Endothelial cell of umbilical vein (primary cell): ENCODE results near the gene KLK13. TPM values are rescaled to one million over a fixed set of nuclear protein-coding genes. Genes with fewer than 3 reads are reported as not detected.

Experiments used
- BruUV-seq: library from RNA; stranded (reverse); fragments of 400-500 nt; replicated peaks from 2 replicates; lab custom pipeline; 2021; lab: Mats Ljungman, UMichigan
- CTCF ChIA-PET: fragments of 300-600, 350-600 bp; sonication (Branson Sonifier 250); formaldehyde crosslinking; loops from one replicate; lab custom pipeline; 2021; ENCODE audit warnings: antibody characterized with exemption, inconsistent platforms; lab: Charles Lee
- POLR2A ChIA-PET: fragments of 300-600, 350-600 bp; sonication (Branson Sonifier 250); formaldehyde crosslinking; loops from one replicate; lab custom pipeline; 2021; ENCODE audit warnings: antibody characterized with exemption, inconsistent platforms; lab: Charles Lee
- DNase-seq: peaks from one replicate; pipeline ENCODE4 v3.0.0-alpha.2; 2011; ENCODE audit warnings: low read depth, low spot score
- FAIRE-seq: peaks from 2 replicates; lab custom pipeline; 2011; peaks lifted over from hg19 to GRCh38; lab: Jason Lieb, UNC
- H2AFZ ChIP-seq: 2 replicates; pipeline ENCODE4 v1.6.0; 2012; ENCODE audit warnings: low read depth, low read length, control low read depth, inconsistent platforms
- H3K27ac ChIP-seq: 2 replicates; pipeline ENCODE4 v1.5.1; 2011; ENCODE audit warnings: low read depth, mild to moderate bottlenecking, control low read depth, low read length, moderate library complexity; ENCODE audit not compliant: insufficient read depth
- H3K27me3 ChIP-seq, 2 experiments: 2 replicates each; pipeline versions ENCODE4 v1.6.0 to v1.6.1; 2011; ENCODE audit warnings: low read length in 2 of 2, mixed read lengths in 1 of 2; ENCODE audit not compliant: control insufficient read depth in 2 of 2, insufficient read depth in 2 of 2
- H3K36me3 ChIP-seq, 2 experiments: 2 replicates in 1 of 2; 3 replicates in 1 of 2; pipeline ENCODE4 v1.5.1; 2011; ENCODE audit warnings: low read length in 2 of 2, mild to moderate bottlenecking in 1 of 2, moderate library complexity in 1 of 2; ENCODE audit not compliant: control insufficient read depth in 2 of 2, insufficient read depth in 2 of 2; ENCODE audit errors: extremely low read depth in 1 of 2
- H3K4me1 ChIP-seq: 3 replicates; pipeline ENCODE4 v1.5.1; 2011; ENCODE audit warnings: mild to moderate bottlenecking, low read length; ENCODE audit not compliant: control insufficient read depth, insufficient read depth; ENCODE audit errors: extremely low read depth
- H3K4me2 ChIP-seq: 2 replicates; pipeline ENCODE4 v1.6.1; 2011; ENCODE audit warnings: low read length, control low read depth, mixed read lengths; ENCODE audit not compliant: insufficient read depth
- H3K4me3 ChIP-seq, 3 experiments: fragments of 200-600 bp in 1 of 3; sonication (generic), shearing (Covaris generic) in 1 of 3; replicated peaks in 1 of 3; 2 replicates each; pipeline ENCODE4 v1.5.1; 2011 to 2016; ENCODE audit warnings: control low read depth in 3 of 3, low read length in 3 of 3, mild to moderate bottlenecking in 2 of 3, inconsistent platforms in 1 of 3, low read depth in 1 of 3, moderate library complexity in 1 of 3; ENCODE audit not compliant: insufficient read depth in 1 of 3
- H3K79me2 ChIP-seq: 2 replicates; pipeline ENCODE4 v1.6.0; 2012; ENCODE audit warnings: low read length, inconsistent platforms; ENCODE audit not compliant: control insufficient read depth, insufficient read depth
- H3K9ac ChIP-seq: replicated peaks from 2 replicates; pipeline ENCODE3; 2011; ENCODE audit warnings: low read length, control low read depth; ENCODE audit not compliant: insufficient read depth; ENCODE audit errors: extremely low read depth
- H3K9me1 ChIP-seq: replicated peaks from 3 replicates; pipeline ENCODE4 v1.6.0; 2011; ENCODE audit warnings: mild to moderate bottlenecking, low read length; ENCODE audit not compliant: control insufficient read depth, insufficient read depth; ENCODE audit errors: extremely low read depth
- H3K9me3 ChIP-seq: replicated peaks from 2 replicates; pipeline ENCODE4 v1.5.1; 2012; ENCODE audit warnings: low read length, inconsistent platforms; ENCODE audit not compliant: control insufficient read depth, insufficient read depth
- H4K20me1 ChIP-seq: replicated peaks from 2 replicates; pipeline ENCODE3; 2011; ENCODE audit warnings: mild to moderate bottlenecking, low read length; ENCODE audit not compliant: control insufficient read depth, insufficient read depth; ENCODE audit errors: extremely low read depth
- CTCF ChIP-seq, 2 donors: IDR thresholded peaks; 1 replicate in 1 of 2; 2 replicates in 1 of 2; pipeline ENCODE4 v1.5.1; 2011; ENCODE audit warnings: low read length in 2 of 2, mild to moderate bottlenecking in 2 of 2, moderate library complexity in 2 of 2, control low read depth in 1 of 2, inconsistent platforms in 1 of 2, low read depth in 1 of 2; ENCODE audit not compliant: insufficient read depth in 1 of 2; ENCODE audit errors: extremely low read depth in 1 of 2
- EZH2 ChIP-seq: IDR thresholded peaks from 2 replicates; pipeline ENCODE4 v1.6.1; 2012; ENCODE audit warnings: borderline replicate concordance, low read depth, mild to moderate bottlenecking, moderate library complexity, low read length, inconsistent platforms; ENCODE audit not compliant: severe bottlenecking
- FOS ChIP-seq: IDR thresholded peaks from 2 replicates; pipeline ENCODE4 v1.6.1; 2011; ENCODE audit warnings: mild to moderate bottlenecking, low read length, moderate library complexity, borderline replicate concordance; ENCODE audit not compliant: insufficient read depth
- GATA2 ChIP-seq: IDR thresholded peaks from 2 replicates; pipeline ENCODE4 v1.7.0; 2011; ENCODE audit warnings: low read depth, mild to moderate bottlenecking, moderate library complexity, mixed read lengths, low read length; ENCODE audit not compliant: insufficient read length, insufficient read depth
- JUN ChIP-seq: IDR thresholded peaks from 2 replicates; pipeline ENCODE4 v1.6.1; 2011; ENCODE audit warnings: borderline replicate concordance, low read depth; ENCODE audit not compliant: insufficient read length, insufficient read depth
- MAX ChIP-seq: IDR thresholded peaks from 2 replicates; pipeline ENCODE4 v1.6.1; 2011; ENCODE audit not compliant: insufficient read depth, insufficient read length
- MYC ChIP-seq: IDR thresholded peaks from one replicate; pipeline ENCODE4 v1.6.1; 2011; ENCODE audit warnings: mild to moderate bottlenecking, low read depth, low read length
- POLR2A ChIP-seq: IDR thresholded peaks from 2 replicates; pipeline ENCODE4 v1.6.1; 2012; ENCODE audit warnings: low read depth, mild to moderate bottlenecking, control low read depth, low read length
- POLR2AphosphoS5 ChIP-seq: IDR thresholded peaks from 2 replicates; pipeline ENCODE4 v1.6.1; 2012; ENCODE audit warnings: low read depth, mild to moderate bottlenecking, control low read depth, low read length, moderate library complexity; ENCODE audit not compliant: insufficient read depth
- dilution Hi-C: fragments of 300-500 bp; cut with MboI; formaldehyde crosslinking; loops from one replicate; pipeline ENCODE4 v1.15.0; 2019; ENCODE audit warnings: low sequenced_read_pairs; ENCODE audit not compliant: extremely low pct_ligation_motif_present
- intact Hi-C: fragments of 100-400 bp; cut with micrococcal nuclease; formaldehyde crosslinking; loops from one replicate; pipeline ENCODE4 v1.10.0; 2022
- polyA plus RNA-seq, 4 experiments: library from polyadenylated mRNA; depleted of rRNA in 3 of 4; stranded (reverse) in 3 of 4; unstranded in 1 of 4; fragments of >200 nt; gene quantifications; 2 replicates each; pipeline versions ENCODE4 v1.2.1 to v1.2.3, GENCODE V29; 2011 to 2012; ENCODE audit warnings: missing spikeins in 1 of 4
- total RNA-seq: library from RNA; stranded (reverse); gene quantifications from 2 replicates; pipeline ENCODE4 v1.2.3, GENCODE V29; 2021

Gene KLK13
- total and polyA plus RNA-seq, 2 donors (not counting 3 experiments of a cell fraction or from before 2014, with no cell fraction given): not detected

GRCh38 chr19:51025401-51025800, 39.5 kb downstream of the KLK13 start:
- no peak overlapping the region for H3K4me3 ChIP-seq
- H3K4me2 ChIP-seq: no peak overlapping the region
- no peaks in the 10 kb centered on the region for H3K9me1 ChIP-seq
- intact Hi-C loops (no loop called here), dilution Hi-C loops (no loop called here)
- no peak overlapping the region for H2AFZ ChIP-seq
- no peaks in the 10 kb centered on the region for H3K27me3 ChIP-seq
- no peak for FAIRE-seq
- H3K79me2 ChIP-seq: no peaks in the 10 kb centered on the region
- CTCF ChIA-PET: interaction anchor here (0.8 kb wide), 1 partner anchor 9 kb away, joined by 3 read pairs; no protein-coding TSS in a partner anchor
- H3K27ac ChIP-seq: no peak overlapping the region
- no peaks in the 10 kb centered on the region for H3K36me3 ChIP-seq
- DNase-seq: no peak
- POLR2A ChIA-PET: no interaction called here
- BruUV-seq: no TSS peak
- H3K9ac ChIP-seq: no peak overlapping the region
- TF ChIP-seq GATA2 (no peak), MYC (no peak), CTCF (IDR thresholded peaks at IDR 0.05; ENCODE audit: extremely low read depth in 1 of 2, insufficient read depth in 1 of 2, low read depth in 1 of 2, low read length in 2 of 2) (no peak), POLR2A (no peak), MAX (no peak)
- no peaks in the 10 kb centered on the region for H3K9me3 ChIP-seq
- no peaks in the 10 kb centered on the region for H4K20me1 ChIP-seq
- no peaks in the 10 kb centered on the region for H3K4me1 ChIP-seq

- FAIRE-seq (no peak), DNase-seq (no peak)
- Histone ChIP-seq H3K36me3 (no peaks in the 10 kb centered on the region), H3K9me1 (no peaks in the 10 kb centered on the region), H3K4me2 (no peak overlapping the region), H4K20me1 (no peaks in the 10 kb centered on the region), H3K4me1 (no peaks in the 10 kb centered on the region), H3K4me3 (no peak overlapping the region), H3K27ac (no peak overlapping the region), H3K27me3 (peaks cover 0 to 5% of the 10 kb centered on the region in 2 experiments), H3K9ac (no peak overlapping the region), H3K79me2 (no peaks in the 10 kb centered on the region), H3K9me3 (no peaks in the 10 kb centered on the region), H2AFZ (no peak overlapping the region)
- dilution Hi-C loops: no loop called here
- TF ChIP-seq POLR2A: no peak
- TF ChIP-seq CTCF (IDR thresholded peaks at IDR 0.05; ENCODE audit: extremely low read depth in 1 of 2, insufficient read depth in 1 of 2, low read depth in 1 of 2, low read length in 2 of 2): no peak
- TF ChIP-seq MAX: no peak
- no peak for TF ChIP-seq FOS
- TF ChIP-seq JUN: no peak
- TF ChIP-seq POLR2AphosphoS5: no peak
- no peak for TF ChIP-seq EZH2
- no peak for TF ChIP-seq MYC
- no peak for TF ChIP-seq GATA2
- CTCF ChIA-PET: no interaction called here
- no TSS peak for BruUV-seq
- intact Hi-C loops: no loop called here
- POLR2A ChIA-PET: interaction anchor here (0.7 kb wide), 1 partner anchor 128 kb away, joined by 4 read pairs; no protein-coding TSS in a partner anchor
These were observed 40.0 kb downstream of the KLK13 start for GRCh38 chr19:51024924-51025323.
